HG02885 (cell line): Measurements from ENCODE around the gene CYLD.

Experiments
- ATAC-seq: cut with Tn5 transposase; IDR thresholded peaks from one replicate; pipeline ENCODE4 v1.9.1; 2021; ENCODE audit warnings: mild to moderate bottlenecking; ENCODE audit not compliant: unreplicated experiment, poor library complexity

The CYLD gene

DNA sequence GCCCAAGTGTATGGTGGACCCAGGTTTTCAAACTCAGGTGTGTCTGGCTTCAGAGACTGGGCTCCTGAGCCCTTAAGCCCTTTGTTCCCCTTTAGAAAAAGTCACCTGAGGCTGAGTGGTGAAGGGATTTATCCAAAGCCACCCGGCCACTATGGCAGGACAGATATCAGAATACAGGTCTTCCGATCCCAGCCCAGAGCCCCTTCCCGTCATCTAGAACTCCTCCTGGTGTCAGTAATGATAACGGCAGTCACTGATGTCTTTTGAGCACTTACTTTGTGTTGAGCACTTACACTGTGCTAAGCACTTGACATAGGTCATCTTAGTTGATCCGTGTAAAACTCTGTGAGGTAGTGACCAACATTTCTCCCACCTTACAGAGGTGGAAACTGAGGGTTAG lies 31.9 kb upstream of the CYLD start:
- no peak for ATAC-seq

DNA sequence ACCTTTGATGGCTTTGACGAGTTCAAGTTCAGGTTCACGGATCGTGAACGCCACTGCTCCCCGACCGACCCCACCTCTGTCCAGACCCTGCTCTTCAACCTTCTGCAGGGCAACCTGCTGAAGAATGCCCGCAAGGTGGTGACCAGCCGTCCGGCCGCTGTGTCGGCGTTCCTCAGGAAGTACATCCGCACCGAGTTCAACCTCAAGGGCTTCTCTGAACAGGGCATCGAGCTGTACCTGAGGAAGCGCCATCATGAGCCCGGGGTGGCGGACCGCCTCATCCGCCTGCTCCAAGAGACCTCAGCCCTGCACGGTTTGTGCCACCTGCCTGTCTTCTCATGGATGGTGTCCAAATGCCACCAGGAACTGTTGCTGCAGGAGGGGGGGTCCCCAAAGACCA lies 30.8 kb upstream of the CYLD start:
- no peak for ATAC-seq

DNA sequence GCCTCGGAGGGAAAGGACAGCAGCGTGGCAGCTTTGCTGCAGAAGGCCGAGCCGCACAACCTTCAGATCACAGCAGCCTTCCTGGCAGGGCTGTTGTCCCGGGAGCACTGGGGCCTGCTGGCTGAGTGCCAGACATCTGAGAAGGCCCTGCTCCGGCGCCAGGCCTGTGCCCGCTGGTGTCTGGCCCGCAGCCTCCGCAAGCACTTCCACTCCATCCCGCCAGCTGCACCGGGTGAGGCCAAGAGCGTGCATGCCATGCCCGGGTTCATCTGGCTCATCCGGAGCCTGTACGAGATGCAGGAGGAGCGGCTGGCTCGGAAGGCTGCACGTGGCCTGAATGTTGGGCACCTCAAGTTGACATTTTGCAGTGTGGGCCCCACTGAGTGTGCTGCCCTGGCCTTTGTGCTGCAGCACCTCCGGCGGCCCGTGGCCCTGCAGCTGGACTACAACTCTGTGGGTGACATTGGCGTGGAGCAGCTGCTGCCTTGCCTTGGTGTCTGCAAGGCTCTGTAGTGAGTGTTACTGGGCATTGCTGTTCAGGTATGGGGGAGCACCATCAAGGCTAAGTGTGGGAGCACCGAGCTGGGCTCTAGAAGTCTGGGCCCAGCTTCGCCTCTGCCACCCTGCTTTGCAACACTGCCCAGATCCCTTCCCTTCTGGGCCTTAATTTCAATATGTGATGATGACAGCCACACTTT lies 29.9 kb upstream of the CYLD start:
- no peak for ATAC-seq

DNA sequence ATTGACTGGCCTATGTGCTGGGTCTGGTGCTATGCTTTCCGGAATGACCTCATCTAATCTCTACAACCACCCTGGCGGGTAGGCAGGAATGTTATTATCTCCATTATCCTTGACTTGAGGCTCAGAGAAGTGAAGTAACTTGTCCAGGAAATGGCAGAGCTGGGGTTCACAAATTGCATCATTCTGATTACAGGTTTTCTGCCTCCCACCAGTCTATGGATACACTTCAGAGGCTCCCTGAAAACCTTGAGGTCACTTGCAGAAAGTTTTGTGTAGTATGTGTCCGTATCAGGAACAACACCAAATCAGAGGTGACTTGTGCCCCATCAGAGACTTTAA lies 29.4 kb upstream of the CYLD start:
- no peak for ATAC-seq

DNA sequence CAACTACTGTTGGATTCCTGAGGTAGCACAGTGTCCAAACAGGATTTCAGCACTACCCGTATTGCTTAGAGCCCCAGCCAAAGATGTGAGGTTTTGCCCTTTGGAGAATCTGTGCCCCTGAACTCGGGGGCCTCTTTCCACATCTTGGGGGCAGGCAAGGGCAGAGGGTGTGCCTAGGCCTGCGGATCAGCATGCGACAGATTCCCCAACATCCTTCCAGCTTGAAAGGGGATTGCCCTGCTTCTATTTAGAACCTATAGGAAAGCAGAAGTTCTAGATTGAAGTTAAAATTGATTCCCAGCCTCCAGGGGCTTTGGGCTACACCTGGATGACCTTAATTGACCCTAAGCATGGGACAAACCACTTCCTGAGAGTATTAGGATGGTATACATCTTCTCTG lies 28.9 kb upstream of the CYLD start:
- no peak for ATAC-seq

DNA sequence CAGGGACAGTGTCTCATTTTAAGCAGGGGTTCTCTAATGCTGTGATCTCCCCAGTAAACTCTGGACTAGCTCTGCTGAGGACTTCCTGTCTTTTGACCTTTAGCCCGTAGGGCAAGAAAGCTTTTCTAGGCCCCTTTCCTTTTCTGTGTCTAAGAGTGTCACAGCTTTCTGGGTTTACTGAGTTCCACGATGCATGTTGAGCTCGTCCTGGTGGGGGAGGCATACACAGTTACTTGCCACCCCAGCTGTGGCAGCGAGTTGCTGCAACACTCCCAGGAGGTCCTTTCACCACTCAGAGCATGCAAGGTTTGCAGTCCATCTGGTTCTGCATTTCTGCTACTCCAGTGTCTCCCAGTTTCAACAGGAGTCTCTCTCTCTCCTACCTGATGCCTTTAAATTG lies 24.8 kb upstream of the CYLD start:
- ATAC-seq: no peak

DNA sequence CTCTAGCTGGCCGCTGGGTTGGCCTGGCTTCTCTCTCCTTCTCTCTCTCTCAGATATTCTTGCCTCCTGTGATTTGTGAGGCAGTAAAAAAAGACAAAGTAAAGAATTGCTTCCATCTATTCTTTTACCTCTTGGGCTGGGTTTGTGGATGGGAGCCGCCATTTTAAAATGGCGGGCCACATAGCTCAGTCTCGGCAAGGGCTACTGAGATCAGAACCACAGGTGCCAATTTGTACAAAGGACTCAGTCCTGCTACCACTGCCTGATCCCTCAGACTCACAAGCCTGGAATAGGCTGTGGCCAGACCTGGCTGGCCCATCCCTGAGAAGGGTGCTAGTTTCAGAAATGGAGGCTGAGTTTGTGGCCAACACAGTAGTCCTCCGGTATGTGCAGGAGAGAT lies 24.4 kb upstream of the CYLD start:
- ATAC-seq: no peak

DNA sequence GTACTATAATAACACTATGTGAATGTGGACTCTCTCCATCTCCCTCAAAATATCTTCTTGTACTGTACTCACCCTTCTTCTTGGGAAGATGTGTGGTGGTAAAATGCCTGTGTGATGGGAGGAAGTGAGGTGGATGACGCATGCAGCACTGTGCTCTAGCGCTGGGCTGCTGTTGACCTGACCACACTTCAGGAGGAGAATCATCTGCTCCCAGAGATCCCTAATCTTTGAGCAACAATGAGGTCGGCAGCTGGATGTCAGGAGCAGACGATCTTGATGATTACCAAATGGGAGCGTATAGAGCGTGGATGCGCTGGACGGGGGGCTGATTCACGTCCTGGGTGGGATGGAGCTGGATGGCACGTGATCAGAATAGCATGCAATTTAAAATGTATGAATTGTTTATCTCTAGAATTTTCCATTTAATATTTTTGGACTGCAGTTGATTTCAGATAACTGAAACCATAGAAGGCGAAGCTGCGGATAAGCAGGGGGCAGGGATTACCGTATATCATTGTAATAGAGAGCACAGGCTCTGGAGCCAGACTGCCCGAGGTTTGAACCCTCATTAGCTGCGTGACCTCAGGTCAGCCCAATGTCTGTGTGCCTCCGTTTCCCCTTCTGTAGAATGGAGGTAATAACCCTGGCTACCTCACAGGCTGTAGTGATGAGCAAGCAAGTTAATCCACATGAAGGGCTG lies 23.7 kb upstream of the CYLD start:
- ATAC-seq: no peak

DNA sequence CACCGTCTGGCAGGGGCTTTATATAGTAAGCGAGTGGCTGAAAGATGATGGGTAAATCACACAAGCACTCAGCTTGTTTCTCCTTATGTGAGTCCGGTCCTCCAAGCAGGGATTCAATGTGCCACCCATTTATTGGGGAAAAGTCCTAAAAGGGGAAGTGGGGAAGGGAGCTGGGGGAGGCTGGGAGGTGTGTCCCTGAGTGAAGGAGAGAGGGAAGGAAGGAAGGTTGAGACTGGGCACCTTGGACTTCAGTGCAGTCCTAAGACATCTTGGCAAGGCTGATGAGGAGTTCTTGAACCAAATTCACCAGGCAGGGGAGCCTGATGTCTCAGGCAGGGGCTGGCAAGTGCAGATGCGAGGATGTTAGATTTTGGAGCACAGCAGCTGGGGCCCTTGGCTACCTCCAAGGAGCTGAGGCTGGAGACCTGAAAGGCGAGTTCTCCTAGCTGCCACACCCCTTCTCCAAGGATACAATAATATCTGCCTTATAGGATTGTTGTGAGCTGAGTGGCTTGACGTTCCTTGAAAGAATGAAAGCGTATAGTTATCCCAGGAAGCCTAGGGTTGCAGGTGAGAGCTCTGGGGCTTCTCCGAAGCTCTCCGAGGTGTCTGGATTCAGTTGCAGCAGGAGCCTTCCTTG lies 23.0 kb upstream of the CYLD start:
- no peak for ATAC-seq

DNA sequence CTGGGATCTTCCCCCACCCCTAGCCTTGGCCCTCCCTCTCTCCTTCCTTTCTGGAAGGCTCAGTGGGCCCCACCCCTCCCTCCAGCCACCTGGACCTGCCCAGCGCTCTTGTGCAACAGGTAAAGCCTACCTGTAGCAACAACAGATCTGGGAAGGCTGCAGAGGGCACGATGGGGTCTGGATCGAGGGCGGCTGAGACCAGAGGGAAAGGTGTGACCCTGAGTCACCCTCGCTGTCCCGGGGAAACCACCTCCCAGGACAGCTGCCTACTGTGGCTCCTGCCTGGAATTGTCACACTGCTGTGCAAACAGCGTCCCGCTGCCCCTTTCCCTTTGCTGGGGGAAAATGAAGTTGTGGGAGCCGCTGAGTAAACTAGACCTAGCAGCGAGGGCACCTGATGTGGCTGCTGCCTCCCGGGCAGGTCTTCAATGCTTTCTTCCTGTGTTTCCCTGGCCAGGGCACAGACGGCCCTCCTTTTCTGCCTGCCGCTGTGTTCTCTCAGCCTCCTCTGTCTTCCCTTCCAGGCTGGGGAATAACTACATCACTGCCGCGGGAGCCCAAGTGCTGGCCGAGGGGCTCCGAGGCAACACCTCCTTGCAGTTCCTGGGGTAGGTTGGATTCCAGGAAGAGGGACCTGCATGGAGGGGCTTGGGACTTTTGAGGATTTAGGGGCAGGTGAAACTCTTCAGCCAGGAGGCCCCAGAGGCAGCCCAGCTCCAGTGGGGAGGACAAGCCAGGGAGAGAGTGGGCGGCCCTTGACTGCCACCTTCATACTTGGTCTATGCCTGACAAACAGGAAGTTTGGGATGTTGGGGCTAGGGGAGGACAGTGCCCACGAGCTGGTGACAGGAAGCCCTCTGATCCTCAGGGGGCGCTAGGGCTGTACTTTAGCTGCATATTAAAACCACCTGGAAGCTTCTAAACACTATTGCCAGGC lies 22.2 kb upstream of the CYLD start:
- no peak for ATAC-seq

DNA sequence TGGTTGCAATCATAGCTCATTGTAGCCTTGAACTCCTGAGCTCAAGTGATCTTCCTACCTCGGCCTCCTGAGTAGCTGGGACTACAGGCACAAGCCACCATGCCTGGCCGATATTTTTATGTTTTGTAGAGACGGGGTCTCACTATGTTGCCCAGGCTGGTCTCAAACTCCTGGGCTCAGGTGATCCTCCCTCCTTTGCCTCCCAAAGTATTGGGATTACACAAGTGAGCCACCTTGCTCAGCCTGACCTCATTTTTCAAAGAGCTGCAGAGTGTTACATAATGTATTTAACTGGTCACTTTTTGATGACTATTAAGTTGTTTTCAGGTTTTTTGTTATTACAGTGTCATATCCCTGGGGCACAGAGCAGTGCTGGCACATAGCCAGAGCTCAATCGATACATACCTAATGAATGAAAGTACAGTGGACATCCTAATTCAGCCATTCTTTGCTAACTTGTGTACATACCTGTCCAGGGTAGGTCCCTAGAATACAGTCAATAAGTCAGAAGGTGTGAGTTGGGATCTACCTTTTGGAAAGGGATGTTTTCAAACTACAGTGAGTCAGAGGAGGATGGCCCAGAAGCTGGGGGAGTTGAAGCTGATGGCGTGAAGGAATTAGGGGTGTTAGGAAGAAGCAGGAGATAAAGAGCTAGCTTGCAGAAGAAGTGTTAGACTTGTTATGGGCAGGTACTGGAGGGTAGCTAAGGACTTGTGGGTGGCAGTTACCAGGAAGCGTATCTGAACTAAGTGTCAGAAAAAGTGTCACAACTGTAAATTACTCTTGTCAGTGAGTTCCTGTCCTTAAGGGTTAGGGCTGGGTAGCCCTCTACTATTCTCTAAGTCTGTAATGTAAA lies 20.1 kb upstream of the CYLD start:
- ATAC-seq: no peak

DNA sequence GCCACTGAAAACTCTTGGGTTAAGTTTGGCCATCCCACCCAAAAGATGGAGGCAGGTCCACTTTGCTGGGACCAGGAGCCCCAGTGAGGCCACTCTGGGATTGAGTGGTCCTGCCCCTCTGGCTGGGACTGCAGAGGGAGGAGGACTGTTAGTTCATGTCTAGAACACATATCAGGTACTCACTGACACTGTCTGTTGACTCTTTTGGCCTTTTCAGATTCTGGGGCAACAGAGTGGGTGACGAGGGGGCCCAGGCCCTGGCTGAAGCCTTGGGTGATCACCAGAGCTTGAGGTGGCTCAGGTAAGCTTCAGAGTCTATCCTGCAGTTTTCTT lies 19.5 kb upstream of the CYLD start:
- ATAC-seq: no peak

DNA sequence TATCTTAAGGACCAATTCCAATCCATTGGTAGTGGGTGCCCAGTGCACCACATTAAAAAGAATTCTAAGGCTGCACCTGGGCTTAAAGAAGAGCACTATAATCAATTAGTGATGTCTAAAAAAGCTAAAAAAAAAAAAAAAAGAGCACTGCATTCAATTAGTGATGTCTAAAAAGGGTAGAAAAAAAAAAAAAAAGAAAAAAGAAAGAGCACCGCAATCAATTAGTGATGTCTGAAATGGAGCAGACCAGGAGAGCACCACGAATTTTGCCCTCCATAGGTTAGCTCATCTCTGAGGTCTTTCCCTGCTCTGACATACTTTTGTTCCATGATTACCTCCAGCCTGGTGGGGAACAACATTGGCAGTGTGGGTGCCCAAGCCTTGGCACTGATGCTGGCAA lies 18.9 kb upstream of the CYLD start:
- ATAC-seq: no peak

DNA sequence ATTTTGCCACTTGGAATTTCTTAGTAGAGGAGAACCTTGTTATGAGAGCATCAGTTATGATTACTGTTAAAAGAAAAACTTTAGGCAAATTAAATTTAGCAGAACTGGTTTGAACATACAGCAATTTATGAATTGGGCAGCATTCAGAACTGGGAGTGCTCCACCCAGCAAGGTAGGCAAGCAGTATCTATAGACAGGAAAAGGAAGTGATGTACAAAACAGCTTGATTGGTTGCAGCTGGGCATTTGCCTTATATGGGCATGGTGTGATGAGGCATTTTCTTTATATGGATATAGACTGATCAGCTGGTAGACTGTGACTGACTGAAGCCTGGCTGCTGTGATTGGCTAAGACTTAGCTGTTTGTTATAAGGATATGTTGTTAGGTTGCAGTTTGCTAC lies 17.6 kb upstream of the CYLD start:
- ATAC-seq: no peak

DNA sequence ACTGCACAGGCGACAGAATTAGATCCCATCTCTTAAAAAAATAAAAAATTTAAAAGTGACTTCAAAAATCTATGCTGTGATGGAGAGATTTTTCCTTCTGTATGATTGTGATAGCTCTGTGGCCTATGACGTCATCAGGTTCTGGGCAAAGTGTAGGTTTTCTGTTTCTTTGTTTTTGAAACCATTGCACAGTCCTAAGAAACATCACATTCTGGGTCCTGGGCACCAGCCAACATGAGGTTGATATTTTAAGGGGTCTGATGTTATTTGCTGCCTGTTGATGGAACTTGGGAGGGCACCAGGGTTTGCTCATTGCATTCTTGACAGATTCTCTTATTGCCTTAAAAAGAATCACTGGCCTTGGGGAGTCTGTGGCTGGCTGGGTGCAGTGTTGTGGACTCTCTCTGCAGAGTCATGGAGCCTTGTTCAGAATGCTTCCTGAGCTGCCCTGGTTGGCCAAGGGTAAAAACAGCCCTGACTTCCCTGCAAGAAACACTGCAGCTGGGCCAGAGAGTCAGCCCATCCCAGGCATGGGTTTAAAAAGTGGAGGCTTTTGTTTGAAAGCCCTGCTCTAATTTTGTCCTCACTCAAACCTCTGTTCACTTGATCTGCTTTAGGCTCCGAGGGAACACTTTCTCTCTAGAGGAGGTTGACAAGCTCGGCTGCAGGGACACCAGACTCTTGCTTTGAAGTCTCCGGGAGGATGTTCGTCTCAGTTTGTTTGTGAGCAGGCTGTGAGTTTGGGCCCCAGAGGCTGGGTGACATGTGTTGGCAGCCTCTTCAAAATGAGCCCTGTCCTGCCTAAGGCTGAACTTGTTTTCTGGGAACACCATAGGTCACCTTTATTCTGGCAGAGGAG lies 10.5 kb upstream of the CYLD start:
- no peak for ATAC-seq

DNA sequence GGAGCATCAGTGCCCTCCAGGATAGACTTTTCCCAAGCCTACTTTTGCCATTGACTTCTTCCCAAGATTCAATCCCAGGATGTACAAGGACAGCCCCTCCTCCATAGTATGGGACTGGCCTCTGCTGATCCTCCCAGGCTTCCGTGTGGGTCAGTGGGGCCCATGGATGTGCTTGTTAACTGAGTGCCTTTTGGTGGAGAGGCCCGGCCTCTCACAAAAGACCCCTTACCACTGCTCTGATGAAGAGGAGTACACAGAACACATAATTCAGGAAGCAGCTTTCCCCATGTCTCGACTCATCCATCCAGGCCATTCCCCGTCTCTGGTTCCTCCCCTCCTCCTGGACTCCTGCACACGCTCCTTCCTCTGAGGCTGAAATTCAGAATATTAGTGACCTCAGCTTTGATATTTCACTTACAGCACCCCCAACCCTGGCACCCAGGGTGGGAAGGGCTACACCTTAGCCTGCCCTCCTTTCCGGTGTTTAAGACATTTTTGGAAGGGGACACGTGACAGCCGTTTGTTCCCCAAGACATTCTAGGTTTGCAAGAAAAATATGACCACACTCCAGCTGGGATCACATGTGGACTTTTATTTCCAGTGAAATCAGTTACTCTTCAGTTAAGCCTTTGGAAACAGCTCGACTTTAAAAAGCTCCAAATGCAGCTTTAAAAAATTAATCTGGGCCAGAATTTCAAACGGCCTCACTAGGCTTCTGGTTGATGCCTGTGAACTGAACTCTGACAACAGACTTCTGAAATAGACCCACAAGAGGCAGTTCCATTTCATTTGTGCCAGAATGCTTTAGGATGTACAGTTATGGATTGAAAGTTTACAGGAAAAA lies 9.7 kb upstream of the CYLD start:
- ATAC-seq: no peak

DNA sequence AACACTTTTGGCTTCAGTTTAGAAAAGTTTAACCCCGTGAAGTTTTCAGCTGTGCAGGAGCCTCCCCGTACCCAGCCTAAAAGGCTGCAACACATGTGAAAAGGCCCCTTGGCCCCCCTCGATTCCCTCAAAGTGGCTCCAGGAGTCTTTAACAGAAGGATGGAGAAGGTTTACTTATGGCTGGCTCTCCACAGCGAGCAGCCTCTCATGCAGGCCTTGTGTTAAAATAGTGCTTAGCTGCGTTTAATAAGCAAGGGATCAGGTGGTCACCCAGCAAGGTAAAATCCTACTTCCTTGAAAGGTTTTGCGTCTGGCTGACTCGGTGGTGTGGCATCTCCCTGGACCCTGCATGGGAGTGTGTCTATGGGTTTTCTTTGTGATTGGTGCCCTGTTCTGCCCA lies 8.4 kb upstream of the CYLD start:
- ATAC-seq: no peak

DNA sequence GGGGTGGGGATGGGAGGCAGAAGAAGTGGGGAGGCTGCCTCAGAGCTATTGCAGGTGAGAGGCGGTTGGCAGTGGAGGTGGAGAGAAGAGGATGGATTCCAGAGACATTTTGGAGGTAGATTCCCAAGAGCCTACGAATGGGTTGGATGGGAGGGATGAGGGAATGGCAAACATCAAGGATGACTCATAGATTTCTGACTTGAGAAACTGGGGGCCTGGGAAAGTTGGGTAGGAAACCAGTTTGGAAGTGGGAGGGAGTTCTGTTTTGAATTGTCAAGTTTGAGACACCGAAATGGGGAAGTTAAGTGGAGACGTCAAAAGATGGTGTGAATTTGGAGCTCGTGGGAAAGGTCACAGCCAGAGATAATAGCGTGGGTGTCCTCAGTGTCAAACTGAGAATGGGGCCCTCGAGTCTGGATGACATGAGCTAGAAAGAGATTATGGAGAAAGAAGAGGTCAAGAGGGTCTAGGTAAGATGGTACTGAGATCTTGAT lies 6.2 kb upstream of the CYLD start:
- peak; percentile 71 for ATAC-seq
